ENCODE results near the gene BCAS1.

GRCh38 chr20:54028276-54029011 is 42.0 kb downstream of the BCAS1 start:
- TF ChIP-seq EZH2phosphoT487 (IDR thresholded peaks at IDR 0.05; ENCODE audit: low read depth) (no peak), CTCF (IDR thresholded peaks at IDR 0.05; ENCODE audit: low read depth, low read length) (no peak)

All from OCI-LY3 (cell line).